Iris pigment epithelial cell (primary cell): ENCODE results near the gene C14orf132.
"Not testable (repeated sequence)": the region's sequence is repeated elsewhere in the genome, so short reads cannot be mapped to it uniquely, and the experiment has no call there.

Experiments
- DNase-seq: peaks from one replicate; pipeline ENCODE4 v3.0.0-alpha.2; 2011; ENCODE audit warnings: low read depth

Gene C14orf132

DNA sequence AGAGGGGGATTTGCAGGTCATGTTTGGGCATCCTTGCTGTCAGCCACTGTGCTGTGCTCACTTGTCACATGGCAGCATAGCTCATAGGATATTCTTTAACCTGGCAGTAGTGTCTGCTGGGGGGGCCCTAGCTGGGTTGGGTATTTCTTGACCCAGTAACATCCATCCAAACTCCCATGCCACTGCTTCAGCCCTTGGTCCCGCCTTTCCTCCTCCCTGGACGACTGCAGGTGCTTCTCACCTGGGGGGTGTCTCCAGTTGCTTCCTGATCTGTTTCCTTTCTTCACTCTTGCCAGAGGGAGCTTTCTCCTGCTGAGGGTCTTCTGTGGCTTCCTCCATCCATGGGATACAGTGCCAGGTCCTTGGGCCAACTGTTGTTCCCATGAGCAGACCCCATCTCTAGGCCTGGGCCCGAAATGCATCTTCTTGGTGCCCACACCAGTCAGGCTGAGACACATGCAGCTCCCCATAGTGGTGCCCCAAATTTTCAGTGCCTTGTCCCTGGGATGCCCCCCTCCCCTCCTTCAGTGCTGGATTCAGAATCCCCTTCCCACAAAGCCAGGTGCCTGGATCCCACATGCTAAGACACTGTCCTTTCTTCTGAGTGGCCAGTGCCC lies 20.5 kb downstream of the C14orf132 start:
- DNase-seq, result no peak

DNA sequence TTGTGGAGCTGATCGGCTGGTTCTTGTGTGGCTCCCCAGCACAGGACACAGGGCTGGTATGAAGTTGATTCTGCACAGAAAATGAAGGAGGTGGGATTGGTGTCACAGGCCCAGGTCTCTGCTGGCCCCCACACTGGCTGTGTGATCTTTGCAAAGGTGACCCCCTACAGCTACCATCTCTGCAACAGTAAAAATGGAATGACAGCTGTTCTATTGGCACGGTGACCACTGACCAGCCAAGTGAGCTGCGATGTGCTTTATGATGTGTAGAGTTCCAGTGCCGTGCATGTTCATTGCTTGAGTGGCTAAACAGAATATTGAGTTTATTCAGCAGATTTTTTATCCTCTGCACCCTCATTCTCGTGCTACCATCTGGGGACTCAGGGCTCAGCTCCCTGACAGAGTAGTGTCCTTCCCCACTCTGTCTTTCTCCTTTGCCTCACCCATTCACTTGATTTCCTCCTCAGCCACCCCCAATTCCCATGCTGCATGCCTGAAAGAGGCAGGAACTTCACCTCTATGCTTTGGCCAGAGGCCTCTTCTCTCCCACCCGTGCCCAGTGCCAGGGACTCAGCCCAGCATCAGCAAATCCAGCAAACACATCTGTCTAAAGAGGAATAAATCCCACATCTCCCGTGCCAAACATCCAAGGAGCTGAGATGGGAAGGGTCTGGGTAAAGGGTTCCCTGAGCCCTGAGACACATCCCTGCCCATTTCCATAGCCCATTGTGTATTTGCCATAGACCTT lies 21.2 kb downstream of the C14orf132 start:
- no peak for DNase-seq

DNA sequence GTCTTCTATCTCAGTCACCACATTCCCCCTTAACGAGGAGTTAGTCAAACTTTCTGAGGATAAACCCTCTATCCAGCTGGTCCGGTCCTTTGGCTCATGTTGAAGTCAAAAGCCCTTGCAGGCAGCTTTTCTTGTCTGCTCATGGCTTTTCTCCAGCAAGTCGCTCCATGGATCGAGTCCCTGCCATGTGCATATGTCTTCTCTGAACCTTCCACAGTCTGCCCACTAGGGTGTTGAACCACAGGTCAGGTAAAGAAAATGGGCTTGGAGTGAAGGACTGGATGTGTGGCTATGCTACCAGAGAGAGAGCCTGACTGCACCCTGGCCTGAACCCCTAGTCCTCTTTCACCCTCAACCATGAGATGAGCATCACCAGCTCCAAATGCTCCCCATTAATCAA lies 22.8 kb downstream of the C14orf132 start:
- DNase-seq, result no peak

DNA sequence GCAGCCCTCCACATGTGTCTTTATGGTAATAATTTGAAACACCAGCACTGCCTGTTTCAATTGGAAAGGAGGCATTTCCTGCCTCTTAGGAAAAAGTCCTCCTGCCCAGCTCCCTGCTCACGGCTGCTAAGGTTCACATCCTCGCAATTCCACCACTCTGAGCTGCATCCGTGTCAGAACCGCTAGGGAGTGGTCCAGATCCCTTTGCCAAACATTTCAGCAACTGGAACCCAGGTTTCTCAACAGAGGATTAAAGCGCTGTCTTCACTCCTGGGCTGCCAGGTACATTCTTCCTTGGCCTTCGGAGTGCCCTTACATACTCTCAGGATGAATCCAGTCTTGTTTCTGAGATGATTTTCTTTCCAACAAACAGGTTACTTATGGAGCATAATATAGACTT lies 23.3 kb downstream of the C14orf132 start:
- DNase-seq, result no peak

DNA sequence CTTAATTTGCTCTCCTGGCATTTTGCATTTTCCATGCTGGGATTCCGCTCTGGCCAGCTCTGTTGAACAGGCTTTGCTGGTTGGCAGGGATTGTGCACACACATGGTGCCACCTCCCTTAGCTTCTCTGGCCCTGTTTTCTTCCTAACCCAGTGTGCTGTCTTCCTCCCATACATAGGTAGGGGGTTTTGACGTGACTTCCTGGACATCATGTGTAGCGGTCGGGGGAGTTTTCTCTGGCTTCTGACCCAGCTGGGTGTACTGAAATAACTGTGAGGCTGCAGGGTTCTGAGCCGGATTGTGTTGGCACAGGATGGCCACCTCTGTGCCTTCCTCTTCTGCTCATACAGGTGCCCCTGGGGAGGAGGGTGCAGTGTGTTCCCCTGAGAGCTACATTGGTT lies 25.7 kb downstream of the C14orf132 start:
- no peak for DNase-seq

DNA sequence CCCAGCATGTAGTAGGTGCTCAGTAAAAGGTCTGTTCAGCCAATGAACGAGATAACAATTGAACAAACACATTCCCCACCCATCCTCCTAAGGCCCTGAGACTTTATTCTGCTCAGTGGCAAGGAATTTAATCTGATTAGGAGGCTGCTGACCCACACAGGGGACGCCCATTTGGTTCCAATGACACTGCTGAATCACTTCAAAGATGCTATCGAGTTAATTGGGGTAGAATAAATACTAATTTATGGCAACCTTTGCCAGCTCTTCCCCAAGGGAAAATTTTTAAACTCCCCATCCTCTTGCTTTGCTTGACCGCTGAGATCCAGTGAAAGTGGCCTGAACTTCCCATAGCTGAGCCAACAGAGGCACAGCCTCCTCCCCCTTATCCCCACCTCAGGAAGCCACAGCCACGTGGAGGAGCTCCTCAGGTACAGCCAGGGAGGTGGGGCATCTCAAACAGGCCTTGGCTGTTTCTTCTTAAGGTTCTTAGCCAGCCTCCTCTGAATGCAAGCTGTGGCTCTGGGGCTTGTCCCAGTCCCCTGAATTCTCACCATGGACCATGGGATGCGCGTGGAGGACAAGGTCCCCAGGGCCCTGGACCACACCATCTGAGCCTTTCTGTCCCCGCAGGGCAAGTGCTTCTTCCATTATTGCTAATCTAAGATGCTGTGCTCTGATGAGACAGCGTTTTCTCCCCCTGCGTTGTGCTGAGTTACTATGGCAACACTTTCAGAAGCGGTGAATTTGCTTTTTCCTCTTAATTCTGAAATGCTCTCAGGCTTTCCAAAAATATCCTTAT lies 26.7 kb downstream of the C14orf132 start:
- no peak for DNase-seq

DNA sequence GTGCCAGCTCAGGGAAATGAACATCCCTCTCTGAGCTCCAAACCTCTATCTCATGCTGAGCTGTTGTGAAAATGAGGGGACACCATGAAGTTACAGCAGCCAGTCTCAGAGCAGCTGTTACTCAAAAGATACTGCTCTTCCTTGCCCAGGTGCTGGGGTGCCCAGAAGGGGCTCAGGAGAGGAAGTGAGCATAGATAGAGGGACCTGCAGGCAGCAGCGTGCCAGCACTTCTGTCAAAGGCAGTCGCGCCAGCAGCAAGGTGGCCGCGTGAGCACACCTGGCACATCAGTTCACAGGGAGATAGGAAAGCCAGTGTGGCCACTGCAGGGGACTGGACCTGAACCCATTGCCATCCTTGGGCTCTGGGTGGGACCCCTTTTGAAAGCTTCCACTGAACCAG lies 27.8 kb downstream of the C14orf132 start:
- DNase-seq, result no peak

DNA sequence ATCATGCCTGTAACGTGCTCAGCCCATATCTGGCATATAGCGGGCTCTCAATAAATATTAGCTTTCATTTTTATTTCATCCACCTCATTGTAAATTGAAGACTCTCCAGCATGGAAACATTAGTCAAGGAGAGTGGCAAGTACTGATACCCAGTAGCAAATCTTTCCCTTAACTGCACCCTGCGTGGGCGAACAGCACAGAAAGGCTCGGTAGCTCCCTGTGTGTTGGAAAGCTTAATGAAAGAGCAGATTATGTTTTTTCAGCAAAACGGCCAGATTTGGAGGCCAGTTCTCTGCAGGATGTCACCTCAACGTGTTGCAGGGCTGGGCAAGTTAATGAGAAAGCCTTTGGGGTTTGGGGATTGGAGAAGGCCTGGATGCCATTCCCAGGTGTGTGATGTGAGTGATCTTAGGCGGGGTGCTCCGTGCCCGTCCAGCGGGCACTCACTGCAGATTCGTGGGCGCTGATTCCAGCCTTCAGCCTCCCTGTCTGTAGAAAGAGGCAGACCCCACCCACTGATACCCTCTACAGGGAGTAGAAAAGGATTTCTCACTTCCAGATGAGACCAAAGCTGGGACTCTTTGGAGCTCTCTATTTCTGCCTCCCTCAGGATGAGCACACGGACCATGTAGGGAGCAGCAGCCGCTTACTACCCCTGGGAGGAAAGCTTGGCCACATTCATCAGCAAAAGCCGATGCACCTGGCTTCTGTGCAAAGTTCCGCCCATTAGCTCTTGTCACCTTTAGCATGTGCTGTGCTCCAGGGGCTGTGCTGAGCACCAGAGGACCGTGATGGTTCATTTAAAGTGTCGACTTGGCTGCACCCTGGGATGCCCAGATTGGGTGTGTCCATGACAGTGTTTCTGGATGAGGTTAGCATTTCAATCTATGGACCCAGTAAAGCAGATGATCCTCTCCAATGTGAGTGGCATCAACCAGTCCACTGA lies 29.1 kb downstream of the C14orf132 start:
- DNase-seq, result no peak

DNA sequence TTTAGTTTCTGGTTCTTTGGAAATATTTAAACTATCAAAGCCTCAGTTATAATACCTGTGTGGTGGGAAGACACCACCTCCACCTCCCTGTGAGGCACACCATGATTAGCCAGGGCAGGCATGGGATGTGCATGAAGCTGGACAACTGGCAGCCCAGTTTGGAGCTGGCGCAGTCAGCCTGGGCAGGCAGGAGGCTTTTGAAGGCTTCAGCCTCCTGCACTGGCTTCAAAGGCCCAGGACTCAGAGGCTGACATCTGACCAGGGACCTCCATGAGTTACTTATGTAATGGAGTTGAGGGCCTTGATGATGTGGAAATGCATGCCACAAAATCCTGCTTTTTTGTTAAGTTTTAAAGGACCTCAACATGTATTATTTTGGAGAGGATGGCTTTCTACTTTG lies 30.3 kb downstream of the C14orf132 start:
- no peak for DNase-seq

DNA sequence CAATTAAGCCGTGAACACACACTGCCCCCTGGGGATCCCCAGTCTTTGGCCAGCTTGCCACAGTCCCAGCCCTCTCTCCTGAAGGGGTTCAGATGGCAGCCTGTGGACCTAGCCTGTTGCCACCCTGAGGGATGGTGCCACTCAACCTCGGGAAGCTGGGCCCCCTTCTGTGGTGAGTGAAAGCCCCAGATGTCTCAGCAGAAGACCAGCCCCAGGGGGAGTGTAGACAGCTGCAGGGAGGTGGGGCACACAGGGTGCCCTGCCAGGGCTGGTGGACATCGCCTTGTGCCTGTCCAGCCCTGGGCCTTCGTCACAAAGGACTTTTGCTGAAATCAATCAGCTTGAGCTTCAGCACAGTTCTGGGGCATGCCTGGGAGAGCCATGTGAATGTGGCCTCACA lies 32.4 kb downstream of the C14orf132 start:
- DNase-seq, result no peak

DNA sequence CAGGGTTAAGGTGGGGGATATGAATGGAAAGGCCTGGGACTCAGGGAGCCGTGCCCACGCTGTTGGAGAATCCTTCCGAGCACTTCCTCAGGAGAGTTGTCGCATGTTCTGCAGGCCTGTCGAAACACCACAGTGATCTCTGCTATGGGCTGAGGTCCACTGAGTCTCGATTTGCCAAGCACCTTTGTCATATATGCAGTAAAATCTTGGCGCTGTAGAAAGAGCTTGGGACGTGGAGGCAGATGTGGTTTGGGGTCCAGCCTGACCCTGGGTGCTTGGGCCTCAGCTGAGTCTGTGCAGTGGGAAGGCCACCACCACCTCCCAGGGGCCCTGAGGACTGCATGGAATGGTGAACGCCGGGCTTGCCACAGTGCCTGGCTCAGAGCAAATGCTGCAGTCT lies 32.9 kb downstream of the C14orf132 start:
- DNase-seq, result no peak

DNA sequence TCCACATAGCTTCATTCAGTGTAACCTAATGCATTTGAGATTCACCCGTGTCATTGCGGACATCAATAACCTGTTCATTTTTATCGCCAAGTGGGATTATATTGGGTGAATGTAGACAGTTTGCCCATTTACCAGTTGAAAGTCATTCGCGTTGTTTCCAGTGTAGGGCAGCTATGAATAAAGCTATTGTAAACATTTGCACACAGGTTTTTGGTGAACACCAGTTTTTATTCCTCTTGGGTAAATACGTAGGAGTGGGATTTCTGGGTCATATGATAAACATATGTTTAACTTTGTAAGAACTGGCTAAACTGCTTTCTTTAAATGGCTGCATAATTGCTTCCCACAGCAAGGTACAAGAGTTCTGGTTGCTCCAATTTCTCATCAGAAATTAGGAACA lies 33.6 kb downstream of the C14orf132 start:
- DNase-seq, result no peak

DNA sequence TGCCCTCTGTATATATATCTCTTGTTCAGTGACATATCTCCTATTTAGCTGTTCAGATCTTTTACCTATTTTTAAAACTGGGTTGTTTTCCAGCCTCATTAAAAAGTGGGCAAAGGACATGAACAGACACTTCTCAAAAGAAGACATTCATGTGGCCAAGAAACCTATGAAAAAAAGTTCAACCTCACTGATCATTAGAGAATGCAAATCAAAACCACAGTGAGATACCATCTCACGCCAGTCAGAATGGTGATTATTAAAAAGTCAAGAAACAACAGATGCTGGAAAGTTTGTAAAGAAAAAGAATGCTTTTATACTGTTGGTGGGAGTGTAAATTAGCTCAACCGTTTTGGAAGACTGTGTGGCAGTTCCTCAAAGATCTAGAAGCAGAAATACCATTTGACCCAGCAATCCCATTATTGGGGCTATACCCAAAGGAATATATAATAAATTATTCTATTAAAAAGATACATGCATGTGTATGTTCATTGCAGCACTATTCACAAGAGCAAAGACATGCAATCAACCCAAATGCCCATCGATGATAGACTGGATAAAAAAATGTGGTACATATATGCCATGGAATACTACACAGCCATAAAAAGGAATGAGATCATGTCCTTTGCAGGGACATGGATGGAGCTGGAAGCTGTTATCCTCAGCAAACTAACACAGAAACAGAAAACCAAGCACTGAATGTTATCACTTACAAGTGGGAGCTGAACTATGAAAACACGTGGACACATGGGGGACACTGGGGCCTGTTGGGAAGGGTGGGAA lies 34.3 kb downstream of the C14orf132 start:
- not testable (repeated sequence) for DNase-seq

DNA sequence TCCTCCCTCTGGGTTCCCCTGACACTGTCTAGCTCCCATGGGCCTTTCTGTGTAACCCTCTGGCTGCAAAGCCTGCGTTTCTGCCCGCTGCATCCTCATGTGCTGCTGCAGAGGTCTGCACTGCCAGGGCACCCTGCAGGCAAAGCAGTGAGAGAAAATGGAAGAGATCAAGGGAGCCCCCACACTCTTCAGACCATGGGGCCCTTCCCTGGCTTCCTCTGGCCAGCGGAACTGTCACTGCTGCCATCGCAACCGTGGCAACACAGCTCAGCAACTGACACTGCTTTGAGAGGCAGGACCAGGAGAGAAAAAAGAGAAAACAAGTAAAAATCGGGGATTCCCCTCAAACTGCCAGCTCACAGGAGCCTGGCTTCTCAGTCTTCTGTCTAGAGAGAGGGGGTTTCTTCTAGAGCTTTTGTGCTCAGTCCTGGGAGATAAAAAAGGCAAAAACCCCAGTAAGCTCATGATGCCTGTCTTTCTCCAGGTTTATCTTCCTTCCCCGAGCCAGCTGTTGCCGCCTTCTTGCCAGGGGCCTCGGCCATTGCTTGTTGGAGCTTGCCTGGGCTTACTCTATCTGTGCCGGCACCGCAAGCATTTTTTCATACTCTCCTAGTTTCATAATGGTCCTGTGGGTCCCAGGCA lies 38.9 kb downstream of the C14orf132 start:
- no peak for DNase-seq

DNA sequence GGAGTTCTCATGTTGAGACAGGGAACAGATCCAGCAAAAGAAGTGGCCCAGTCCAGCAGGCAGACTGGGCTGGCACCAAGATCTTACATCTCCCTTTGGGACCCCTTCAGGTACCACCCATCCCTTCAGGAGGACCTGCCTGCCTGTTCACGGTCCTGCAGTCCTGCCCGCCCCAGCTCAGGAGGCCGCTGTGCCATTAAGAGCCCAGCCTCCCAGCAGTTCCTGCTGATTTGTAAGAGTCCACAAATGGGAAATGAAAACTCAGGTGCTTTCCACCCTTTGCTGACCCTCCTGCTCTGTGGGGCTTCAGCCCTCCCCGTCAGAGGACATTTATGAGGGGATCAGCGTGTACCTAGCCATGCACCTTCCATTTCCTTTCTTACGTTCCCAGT lies 39.5 kb downstream of the C14orf132 start:
- no peak for DNase-seq

DNA sequence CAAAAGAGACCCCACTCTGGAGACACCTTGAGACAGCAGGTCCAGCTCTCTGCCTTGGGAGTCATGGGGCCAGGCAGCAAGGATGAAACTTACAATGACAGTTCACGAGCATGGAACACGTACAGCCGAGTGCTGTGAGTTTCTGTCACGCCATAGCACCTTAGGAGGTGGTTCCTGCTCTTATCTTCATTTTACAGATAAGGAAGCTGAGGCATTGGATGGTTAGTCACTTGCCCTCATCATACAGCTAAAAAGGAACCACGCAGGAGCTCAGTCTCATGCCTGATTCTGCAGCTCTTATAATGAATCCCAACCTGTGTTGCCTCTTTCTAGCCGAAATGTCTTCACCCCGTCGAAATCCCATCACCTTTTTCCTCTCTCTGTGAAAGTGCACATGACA lies 39.9 kb downstream of the C14orf132 start:
- DNase-seq, result no peak

DNA sequence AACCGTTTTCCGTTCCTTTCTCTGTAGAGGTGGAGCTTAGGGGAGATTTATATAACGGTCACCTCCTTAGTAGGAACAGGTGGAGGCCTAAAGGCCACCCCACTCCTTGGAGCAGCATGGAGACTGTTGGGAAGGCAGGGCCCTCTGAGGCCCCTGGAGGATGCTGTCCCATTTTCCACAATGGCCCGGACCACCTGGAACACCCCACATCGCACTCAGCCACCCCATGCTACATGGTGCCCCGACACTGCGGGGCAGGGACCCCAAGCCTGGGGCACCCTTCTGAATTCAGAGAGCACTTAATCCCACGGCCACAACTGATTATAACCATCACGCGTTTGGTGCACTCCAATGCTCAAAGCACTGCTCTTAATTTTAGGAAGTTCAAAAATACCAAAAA lies 41.4 kb downstream of the C14orf132 start:
- DNase-seq, result no peak

DNA sequence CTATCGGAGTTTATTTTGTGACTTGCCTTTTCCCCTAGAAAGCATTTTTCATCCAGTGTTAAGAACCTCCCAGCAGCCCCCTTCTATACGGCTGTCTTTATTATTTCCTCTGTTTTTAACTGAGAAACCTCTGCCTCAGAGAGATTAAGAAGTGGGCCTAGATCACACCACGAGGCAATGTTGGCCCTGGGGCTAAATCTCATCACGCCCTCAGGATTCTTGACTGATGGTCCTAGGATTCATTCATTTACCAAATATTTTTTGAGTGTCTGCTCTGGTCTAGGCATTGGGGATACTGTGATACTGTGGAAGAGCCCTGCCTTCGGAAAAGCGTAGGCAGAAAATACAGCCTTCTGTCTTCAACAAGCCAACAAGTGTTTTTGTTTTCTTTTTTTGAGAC lies 42.1 kb downstream of the C14orf132 start:
- no peak for DNase-seq

DNA sequence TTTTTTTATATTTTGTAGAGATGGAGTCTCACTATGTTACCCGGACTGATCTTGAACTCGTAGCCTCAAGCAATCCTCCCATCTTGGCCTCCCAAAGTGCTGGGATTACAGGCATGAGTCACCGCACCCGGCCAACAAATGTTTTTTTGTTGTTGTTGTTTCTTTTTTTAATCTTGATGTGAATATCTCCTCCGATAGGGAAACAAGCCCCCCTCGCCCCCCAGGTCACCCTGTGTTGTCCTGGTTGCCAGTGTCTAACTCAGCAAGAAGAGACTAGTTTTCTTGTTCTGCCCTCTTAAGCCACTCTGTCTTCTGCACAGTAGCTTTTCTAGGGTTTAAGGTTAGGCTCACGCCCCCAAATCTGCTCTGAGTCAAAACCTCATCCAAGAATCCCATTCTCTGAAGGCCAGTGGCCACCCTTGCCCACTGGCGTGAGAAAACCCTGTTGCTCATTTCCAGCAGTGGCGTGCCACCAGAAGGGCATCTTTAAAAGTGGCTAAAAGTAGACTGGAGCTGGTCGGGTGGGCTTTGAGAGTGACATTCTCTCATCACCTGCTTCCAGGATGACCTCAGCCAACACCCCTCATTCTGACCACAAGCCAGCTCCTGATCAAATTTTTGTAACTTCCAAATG lies 42.7 kb downstream of the C14orf132 start:
- DNase-seq, result no peak
